UCSD-AML1 (cell line): ENCODE measurements around the gene VAV2.
"Not testable (repeated sequence)": the region's sequence is repeated elsewhere in the genome, so short reads cannot be mapped to it uniquely, and the experiment has no call there.

Experiments used
- DNase-seq: peaks from one replicate; lab custom pipeline; 2025; ENCODE audit not compliant: unreplicated experiment; lab: John Stamatoyannopoulos, UW

The VAV2 gene

DNA sequence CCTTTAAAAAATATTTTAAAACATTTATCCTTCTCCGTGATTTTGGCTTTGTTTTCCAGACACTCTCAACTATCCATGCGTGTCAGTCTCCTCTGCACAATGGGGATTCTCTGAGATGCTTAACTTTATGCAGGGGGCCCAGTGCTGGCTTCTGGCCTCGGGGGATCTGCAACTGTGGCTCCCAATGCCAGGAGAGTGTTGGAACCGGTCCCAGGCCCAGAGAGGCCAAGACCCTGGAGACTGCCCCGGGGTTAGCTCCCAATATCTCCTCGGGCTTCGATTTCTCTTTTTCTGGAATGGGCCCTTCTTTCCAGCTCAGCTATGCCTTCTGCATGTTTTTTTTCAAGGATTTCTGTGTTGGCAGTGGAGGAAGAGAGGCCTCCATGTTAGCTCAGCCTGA lies 233.9 kb downstream of the VAV2 start:
- DNase-seq = no peak

DNA sequence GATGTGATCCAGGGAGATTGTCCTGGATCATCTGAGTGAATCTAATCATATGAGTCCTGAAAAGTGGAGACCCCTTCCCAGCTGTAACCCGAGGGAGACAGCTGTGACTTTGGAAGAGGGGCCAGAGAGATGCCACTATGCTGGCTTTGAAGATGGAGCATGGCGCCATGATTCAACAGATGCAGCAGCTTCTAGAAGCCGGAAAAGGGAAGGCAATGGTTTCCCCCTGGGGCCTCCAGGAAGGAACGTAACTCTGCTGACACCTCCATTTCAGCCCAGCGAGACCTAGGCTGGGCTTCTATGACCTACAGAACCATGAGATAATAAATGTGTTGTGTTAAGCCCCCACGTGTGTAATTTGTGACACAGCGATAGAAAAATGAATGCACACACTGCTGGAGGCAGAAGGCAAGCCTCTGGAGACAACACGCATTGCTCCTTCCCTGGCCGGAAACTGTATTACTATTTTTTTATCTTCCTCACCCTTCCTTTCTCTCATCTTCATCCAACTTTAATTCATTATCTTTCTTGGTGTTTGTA lies 237.4 kb downstream of the VAV2 start:
- no peak for DNase-seq

DNA sequence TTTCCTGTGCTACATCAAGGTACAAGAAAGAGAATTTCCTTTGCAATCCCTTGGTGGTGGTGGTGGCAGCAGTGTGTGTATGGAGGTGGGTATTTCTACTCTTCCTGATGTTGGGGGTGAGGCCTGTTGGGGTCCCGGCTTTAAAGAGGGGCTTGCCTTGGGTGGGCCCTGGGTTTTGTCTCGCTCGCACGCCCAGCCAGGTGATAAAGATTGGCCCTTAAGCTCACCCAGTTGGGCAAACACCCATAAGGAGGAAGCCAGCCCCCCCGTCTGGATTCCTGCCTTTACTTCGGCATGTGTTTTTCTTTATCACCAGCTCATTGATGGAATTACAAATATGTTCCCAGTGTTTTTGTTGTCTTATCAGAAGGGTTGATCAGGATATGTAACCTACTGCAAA lies 237.9 kb downstream of the VAV2 start:
- no peak for DNase-seq

DNA sequence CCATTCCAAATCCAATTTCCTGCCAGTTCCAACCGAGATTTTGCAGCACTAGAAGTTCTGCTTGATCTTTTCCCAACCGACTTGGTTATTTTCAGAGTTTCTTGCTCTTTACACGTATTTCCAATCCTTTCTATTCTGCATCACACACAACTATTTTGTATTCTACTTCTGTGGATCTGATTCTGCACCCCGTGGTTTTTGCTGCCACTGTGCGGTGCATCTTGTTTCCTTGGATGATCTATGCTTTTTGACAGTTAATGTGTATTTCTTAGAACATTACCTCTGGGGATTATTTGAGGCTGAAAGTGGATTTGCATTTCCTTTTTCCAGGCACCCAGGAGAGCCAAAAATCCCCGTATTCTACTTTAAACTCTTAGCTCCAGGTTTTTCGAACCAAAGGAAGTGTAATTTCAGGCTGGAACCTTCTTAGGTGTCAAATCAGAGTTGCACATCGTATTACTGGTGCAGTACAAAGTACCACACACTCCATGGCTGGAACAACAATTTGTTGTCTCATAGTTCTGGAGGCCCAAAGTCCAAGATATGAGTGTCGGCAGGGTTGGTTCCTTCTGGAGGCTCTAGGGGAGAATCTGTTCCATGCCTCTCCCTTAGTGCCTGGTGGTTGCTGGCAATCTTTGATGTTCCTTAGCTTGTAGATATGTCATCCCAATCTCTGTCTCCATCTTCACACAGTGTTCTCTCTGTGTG lies 239.2 kb downstream of the VAV2 start:
- no peak for DNase-seq

DNA sequence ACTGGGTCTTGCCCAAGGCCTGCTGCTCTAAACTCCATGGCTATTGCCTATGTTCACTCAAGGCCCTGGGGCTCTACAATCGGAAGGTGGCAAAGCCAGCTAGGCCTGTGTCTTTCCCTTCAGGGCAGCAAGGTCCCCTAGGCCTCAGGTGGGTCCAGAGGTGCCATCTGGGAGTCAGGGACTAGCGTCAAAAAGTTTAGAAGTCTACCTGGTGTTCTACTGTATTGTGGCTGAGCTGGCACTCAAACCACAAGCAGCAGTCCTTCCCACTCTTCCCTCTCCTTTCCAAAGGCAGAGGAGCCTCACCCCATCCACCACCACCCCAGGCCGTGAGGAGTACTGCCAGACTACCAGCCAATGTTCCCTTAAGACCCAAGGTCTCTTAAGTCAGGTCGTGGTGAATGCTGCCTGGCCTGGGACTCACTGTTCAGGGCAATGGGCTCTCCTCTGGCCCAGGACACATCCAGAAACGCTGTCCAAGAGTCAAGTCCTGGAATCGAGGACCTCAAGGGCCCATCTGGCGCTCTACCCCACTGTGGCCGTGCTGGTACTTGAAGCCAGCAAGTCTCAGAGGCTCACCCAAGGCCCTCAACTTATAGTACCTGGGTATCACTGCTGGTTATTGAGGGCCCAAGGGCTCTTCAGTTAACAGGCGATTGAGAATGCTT lies 241.0 kb downstream of the VAV2 start:
- no peak for DNase-seq

DNA sequence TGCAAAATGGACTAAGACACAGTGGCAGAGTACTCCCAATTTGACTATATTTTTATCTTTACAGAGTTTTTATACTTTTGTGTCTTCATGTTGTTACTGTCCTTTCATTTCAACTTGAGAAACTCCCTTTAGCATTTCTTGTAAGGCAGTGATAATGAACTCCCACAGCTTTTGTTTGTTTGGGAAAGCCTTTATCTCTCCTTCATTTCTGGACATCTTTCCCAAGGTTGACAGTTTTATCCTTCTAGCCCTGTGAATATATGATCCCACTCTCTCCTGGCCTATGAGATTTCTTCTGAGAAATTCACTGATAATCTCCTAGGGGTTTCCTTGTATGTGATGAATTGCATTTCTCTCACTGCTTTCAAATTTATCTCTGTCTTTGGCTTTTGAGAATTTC lies 244.8 kb downstream of the VAV2 start:
- DNase-seq = no peak

DNA sequence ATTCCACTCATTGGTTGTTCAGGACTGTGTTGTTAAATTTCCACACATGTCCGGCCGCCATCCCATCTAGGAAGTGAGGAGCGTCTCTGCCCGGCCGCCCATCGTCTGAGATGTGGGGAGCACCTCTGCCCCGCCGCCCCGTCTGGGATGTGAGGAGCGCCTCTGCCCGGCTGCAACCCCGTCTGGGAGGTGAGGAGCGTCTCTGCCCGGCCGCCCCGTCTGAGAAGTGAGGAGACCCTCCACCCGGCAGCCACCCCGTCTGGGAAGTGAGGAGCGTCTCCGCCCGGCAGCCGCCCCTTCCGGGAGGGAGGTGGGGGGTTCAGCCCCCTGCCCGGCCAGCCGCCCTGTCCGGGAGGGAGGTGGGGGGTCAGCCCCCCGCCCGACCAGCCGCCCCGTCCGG lies 247.6 kb downstream of the VAV2 start:
- not testable (repeated sequence) for DNase-seq

DNA sequence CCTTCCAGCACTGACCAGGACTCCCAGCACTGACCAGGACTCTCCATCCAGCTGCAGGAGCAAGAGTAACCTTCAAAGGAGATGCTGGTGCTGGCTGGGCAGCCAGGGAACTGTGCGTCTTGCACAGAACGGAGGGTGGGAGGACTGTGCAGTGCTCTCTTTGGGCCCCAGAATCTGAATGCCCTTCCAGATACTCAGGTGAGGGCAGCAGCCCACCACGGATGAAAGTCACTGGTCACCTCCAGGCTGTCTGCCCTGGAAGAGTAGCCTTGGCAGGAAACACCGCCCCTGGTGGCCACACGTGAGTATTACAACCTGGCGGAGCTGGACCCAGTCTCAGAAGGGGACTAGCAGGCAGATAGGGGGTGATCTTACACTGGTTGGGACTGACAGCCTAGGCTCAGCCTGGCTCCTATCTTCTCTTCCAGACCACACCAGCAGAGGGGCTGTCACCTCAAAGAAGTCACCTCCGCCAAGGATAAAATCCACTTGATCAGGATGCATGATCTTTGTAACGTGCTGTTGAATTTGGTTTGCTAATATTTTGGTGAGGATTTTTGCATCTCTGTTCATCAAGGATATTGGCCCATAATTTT lies 249.2 kb downstream of the VAV2 start:
- DNase-seq = peak; percentile 77

DNA sequence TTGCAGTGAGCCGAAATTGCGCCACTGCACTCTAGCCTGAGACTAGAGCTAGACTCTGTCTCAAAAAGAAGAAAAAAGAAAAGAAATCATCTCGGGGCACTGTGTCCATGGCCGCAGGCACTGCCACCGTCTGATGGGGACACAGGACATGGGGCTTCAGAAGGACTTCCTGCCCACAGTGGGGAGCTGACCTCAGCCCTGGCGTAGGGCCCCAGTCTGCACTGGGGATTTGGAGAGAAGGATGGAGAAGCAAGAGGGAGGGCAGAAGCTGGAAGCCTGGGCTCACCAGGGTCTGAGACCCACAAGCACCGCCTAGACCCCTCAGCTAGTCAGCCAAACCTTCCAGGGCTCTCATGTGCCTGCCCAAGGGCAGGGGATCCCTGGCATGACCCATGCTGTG lies 249.9 kb downstream of the VAV2 start:
- DNase-seq = no peak

DNA sequence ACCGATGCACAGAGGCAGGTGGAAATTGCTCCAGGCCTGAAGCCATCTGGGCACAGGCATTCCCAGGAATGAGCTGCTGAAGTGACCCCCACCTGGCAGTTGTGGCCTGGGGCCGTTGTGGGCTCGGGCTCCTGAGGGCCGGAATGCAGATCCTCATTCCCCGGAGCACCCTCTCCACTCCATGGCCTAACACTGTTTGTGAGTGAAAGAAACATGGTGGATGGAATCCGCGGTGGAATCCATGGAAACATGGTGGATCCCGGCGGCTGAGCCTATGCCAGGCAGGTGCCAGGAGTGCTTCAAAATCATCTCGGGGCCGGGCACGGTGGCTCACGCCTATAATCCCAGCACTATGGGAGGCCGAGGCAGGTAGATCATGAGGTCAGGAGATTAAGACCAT lies 250.4 kb downstream of the VAV2 start:
- no peak for DNase-seq

DNA sequence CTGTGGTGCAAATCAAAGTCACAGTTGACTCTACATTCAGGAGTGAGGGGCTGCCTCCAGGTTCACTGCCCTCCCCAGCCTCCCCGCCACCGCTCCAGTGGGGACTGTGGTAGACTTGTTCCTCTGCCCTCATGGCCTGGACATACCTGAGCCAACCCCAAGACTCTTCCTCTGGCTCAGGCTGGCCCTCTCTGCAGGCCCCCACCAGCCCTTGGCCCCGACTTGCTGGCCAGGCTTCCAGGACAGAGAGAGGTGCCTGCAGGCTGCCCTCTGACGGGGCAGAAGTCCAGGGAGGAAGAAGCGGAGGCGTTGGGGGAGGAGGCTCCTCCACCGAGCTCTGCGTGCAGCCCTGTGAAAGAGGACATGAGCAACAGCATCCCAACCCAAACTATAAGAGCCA lies 251.2 kb downstream of the VAV2 start:
- DNase-seq = no peak

DNA sequence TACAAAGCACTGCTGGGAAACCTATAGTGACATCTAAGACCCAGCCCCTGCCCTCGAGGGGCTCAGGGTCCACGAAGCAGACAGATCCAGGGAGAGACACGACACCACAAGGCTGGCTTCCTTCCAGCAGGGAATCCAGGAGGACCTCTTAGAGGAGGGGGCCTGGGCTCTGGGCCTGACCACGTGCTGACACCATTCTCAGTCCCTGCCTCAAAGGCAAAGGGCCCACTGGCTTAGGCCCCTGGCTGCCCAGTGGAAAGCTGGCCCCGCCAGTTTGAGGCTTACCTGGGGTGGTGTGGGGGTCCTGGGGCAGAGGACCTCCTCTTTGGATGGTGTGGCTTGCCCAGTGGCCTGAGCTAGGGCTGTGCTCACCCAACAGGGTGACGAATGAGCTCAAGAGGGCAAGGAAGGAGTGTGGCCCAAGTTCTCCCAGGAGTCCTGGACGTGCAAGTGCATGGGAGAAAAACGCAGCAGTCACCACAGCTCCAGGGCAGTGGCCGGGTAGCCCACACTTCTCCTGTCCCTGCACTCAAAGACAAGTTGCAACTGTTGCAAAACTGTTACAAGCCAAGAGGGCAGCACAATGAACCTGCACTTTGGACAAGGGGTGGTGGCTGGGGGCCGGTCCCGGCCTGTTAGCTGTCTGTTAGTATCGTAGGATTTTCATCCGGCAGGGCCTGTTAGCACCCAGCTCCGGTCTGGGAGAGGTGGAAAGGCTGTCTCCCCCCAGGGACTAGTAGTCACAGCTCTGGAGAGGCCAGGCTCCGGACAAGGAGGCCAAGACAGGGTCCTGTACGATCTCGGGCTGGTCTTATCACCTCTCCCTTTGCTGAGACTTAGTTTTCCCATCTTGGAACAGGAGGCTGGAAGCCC lies 252.5 kb downstream of the VAV2 start:
- no peak for DNase-seq

DNA sequence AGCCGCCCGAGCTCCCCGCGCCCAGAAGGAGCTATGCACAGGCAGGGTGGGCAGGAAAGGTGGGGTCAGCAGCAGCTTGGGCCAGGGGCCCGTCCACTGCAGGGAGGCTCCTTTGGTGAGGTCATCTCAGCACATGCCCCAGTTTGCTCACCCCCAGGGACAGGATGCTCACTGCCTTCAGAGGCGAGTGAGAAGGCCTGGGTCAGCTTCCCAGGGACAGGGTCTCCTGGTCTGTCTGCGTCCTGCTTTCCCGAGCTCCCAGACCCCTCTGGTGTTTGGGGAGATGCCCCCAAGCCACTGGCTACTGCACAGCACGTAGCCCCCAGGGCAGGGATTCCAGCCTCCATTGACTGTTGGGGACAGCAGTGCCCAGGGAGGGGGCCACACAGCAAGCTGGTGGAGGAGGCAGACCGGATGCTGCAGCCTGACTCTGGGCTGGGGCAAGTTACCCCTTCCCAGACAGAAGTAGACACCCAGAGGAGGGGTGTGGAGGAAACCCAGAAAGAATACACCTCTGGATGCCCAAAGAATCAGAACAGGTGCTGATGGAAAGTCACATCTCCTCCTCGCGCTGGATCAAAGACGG lies 253.4 kb downstream of the VAV2 start:
- no peak for DNase-seq

DNA sequence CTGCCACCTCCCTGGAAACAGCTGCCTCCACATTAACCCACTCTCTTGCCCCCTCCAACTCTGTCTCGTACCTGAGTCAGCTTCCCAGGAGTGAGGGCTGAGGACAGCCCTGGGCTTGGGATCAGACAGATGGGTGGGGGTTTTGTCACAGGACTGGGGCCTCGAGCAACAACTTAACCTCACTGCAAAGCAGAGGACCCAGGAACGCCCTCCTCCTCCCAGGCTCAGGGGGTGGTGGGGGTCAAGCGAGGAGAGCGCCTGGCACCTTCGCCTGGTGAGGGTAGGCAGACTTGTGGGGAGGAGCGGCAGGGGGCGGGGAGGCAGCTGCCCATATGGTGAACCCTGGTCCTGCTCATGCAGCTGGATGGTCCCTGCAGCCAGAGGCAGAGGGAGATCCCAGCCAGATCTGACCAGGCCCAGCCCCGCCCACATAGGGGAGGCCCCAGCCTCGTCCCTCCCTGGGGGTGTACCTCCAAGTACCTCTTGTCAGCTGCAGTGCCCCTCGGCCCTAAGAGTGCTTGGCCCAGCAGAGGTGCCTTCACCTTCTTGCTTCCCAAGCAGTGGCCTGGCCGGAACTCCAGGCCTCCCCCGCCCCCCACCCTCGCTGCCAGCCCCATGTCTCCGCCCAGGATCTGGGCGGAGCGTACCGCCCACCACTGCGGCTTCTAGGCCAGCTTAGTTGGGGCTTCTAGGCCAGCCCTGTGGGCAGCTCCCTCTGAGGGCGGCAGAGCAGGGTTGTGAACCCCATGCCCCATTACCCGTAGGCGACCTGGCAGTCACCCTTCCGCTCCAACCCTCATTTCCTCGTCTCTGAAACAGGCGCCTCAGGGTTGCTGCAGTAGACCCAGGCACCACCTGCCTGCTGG lies 254.1 kb downstream of the VAV2 start, which contains the start of gene SARDH:
TSS of gene SARDH (minus strand) at position 579 of the 866 bp plus-strand sequence. CDS start 4,179 bp downstream, outside the sequence.
- peak; percentile 82 for DNase-seq

DNA sequence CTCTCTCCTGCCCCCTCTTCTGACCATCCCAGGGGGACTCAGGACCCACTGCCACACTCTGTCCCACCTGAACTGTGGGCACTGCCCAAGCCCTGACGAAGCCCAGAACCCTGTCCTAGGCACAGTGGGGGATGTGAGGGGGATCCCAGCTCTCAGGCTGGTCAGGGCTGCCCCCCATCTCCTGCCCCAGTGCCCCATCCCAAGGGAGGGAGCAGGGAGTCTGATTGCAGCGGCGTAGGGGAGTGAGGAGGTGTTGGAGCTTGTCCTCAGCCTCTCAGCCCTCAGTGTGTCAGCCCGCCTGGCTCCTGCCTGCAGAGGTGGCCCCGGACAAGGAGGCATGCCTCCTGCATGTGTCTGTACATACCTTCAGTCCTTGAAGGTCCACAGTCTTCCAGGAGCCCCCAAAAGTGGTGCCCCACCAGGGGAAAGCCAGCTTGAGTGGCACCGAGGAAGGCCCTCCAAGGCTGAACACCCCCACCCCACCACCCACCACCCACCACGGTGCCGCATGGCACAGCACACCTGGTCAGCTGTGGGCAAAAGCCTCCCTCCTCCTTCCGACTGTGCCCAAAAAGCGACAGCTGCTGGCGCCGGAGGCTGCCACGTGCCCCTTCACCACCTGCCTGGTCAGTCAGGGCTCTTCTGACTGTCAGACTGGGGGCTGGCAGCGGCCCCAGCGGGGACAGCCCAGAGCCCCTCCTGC lies 254.9 kb downstream of the VAV2 start:
- DNase-seq = no peak

DNA sequence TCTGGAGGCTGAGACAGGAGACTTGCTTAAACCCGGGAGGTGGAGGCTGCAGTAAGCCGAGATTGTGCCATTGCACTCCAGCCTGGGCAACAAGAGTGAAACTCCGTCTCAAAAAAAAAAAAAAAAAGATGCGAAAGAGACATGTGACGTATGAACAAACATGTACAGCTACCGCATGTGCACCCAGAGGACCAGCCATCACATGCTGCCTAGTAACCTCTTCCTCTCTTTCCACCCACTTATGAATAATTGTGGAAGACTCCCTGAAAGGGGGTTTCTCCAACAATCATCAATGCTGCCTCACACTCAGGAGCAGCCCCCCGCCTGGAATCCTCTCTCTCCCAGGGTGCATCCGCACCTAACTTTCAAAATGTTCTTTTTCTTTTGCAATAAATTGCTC lies 256.2 kb downstream of the VAV2 start:
- DNase-seq = no peak

DNA sequence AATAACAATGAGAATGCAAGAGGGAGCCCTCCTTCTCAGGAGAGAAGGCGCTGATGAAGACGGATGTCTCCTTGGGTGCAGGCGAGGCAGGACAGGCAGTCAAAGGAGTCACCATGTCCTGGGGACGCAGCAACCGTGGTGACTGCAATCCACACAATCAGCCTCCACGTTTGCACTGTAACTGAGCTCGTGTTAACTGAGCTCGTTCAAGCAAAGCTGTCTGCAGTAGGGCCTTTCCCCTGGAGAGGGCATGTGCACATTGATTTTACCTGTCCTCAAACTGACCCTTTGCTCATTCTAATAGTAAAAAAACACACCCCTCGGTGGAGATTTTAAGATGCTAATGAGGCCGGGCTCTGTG lies 256.7 kb downstream of the VAV2 start:
- no peak for DNase-seq

DNA sequence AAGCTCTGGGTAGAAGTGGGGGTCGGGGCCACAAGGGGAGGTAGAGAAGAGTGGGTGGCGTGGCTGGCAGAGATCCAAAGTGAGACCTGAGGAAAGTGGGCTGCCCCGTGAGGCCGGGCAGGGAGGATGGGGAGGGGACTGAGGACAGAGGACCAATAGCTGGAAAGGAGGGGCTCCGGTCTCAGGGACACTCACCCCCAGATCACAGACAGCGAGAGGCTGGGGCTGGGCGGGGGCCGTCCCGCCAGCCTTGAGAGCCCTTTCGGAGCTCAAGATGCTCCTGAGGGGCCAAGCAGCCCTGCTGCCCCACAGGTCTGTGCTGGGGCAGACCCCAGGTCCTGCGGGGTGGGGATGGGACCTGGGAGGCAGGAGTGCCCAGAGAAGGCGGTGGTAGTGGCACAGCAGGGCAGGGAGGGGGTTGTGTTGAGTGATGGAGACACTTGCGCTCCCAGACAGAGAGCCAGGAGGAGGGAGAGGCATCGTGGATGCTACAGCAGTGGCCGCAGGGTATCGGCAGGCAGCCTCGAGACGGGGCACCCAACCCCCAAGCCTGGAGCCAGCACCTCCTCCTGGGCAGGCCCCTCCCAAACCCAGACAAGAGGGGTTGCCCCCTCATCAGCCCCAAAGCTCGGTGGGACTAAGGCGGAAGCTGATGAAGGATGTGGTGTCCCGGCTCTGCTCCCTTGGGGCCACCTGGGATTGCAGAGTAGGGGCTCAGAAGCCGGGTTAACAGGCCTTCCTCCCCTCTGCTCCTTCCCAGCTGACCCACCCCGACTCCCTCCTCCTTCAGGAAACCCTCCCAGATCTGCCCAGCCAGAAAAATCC lies 257.3 kb downstream of the VAV2 start:
- DNase-seq = no peak
